HepG2 (cell line): ENCODE data around the gene OCSTAMP. TPM values are rescaled to one million over a fixed set of nuclear protein-coding genes. Genes with fewer than 3 reads are reported as not detected.
A peak's percentile ranks its signal among the peaks of the same experiment; 100 is the strongest.

Experiments used
- ARNTL ChIP-seq: sonication (generic); formaldehyde crosslinking; IDR thresholded peaks from 2 replicates; pipeline ENCODE4 v1.4.0; 2020; ENCODE audit warnings: mild to moderate bottlenecking, missing genetic modification reagents
- EP300 ChIP-seq, 3 experiments: sonication (generic) in 1 of 3; formaldehyde crosslinking in 1 of 3; IDR thresholded peaks; 2 replicates each; pipeline versions ENCODE4 v1.5.1 to v1.6.1; 2011 to 2020; ENCODE audit warnings: low read depth in 2 of 3, low read length in 2 of 3, borderline replicate concordance in 1 of 3, improper control_type of control experiment in 1 of 3, mild to moderate bottlenecking in 1 of 3, missing genetic modification reagents in 1 of 3, moderate library complexity in 1 of 3
- FOXO1 ChIP-seq: sonication (generic); formaldehyde crosslinking; IDR thresholded peaks from 2 replicates; pipeline ENCODE4 v1.4.0; 2020; ENCODE audit warnings: missing genetic modification reagents
- HNF4G ChIP-seq, 2 experiments: sonication (generic) in 1 of 2; formaldehyde crosslinking in 1 of 2; IDR thresholded peaks; 2 replicates each; pipeline versions ENCODE4 v1.4.0 to v1.6.1; 2011 to 2020; ENCODE audit warnings: borderline replicate concordance in 2 of 2, low read depth in 2 of 2, mild to moderate bottlenecking in 2 of 2, low read length in 1 of 2, missing genetic modification reagents in 1 of 2, moderate library complexity in 1 of 2
- HOXA7 ChIP-seq: sonication (generic); formaldehyde crosslinking; IDR thresholded peaks from 2 replicates; pipeline ENCODE4 v1.8.1; 2022; ENCODE audit warnings: mild to moderate bottlenecking, missing genetic modification reagents, moderate library complexity
- JDP2 ChIP-seq: sonication (generic); formaldehyde crosslinking; IDR thresholded peaks from 2 replicates; pipeline ENCODE4 v1.8.1; 2022; ENCODE audit warnings: missing genetic modification reagents, borderline replicate concordance
- MAZ ChIP-seq, 2 experiments: sonication (generic) in 1 of 2; formaldehyde crosslinking in 1 of 2; IDR thresholded peaks; 2 replicates each; pipeline versions ENCODE4 v1.5.0 to v1.6.1; 2012 to 2020; ENCODE audit warnings: low read depth in 2 of 2, mild to moderate bottlenecking in 2 of 2, borderline replicate concordance in 1 of 2, improper control_type of control experiment in 1 of 2, low read length in 1 of 2, missing genetic modification reagents in 1 of 2, moderate library complexity in 1 of 2
- NR2F6 ChIP-seq, 2 experiments: IDR thresholded peaks; 2 replicates each; pipeline ENCODE4 v1.6.1; 2016; ENCODE audit warnings: antibody characterized with exemption in 1 of 2, mild to moderate bottlenecking in 1 of 2
- RBAK ChIP-seq: sonication (generic); formaldehyde crosslinking; IDR thresholded peaks from 2 replicates; pipeline ENCODE4 v1.5.1; 2020; ENCODE audit warnings: mild to moderate bottlenecking, missing genetic modification reagents
- RELA ChIP-seq: sonication (generic); formaldehyde crosslinking; IDR thresholded peaks from 2 replicates; pipeline ENCODE4 v1.4.0; 2020; ENCODE audit warnings: missing genetic modification reagents
- RFX3 ChIP-seq: IDR thresholded peaks from 2 replicates; pipeline ENCODE4 v1.6.1; 2016; ENCODE audit warnings: missing biosample characterization, missing genetic modification reagents
- RORA ChIP-seq: sonication (generic); formaldehyde crosslinking; IDR thresholded peaks from 2 replicates; pipeline ENCODE4 v1.5.0; 2020; ENCODE audit warnings: mild to moderate bottlenecking, missing genetic modification reagents, moderate library complexity
- WIZ ChIP-seq: sonication (generic); formaldehyde crosslinking; IDR thresholded peaks from 2 replicates; pipeline ENCODE4 v1.5.1; 2020; ENCODE audit warnings: mild to moderate bottlenecking, missing genetic modification reagents
- YEATS2 ChIP-seq: sonication (generic); formaldehyde crosslinking; IDR thresholded peaks from 2 replicates; pipeline ENCODE4 v1.4.0; 2020; ENCODE audit warnings: missing genetic modification reagents, borderline replicate concordance
- polyA plus RNA-seq, 8 experiments: library from polyadenylated mRNA; depleted of rRNA in 3 of 8; stranded (reverse) in 7 of 8; unstranded in 1 of 8; fragments of >200 nt; fragmentation: Illumina TruSeq in 4 of 8; extraction: Trizol in 4 of 8; gene quantifications; 2 replicates each; pipeline versions ENCODE4 v1.2.1 to v1.2.3, GENCODE V29; 2011 to 2016; ENCODE audit warnings: low read depth in 4 of 8, missing spikeins in 1 of 8, mixed read lengths in 1 of 8; ENCODE audit not compliant: insufficient read depth in 1 of 8
- total RNA-seq, 5 experiments: library from RNA; depleted of rRNA; stranded (reverse); fragments of >200 nt; fragmentation: Illumina TruSeq; extraction: Trizol; gene quantifications; 2 replicates each; pipeline ENCODE4 v1.2.3, GENCODE V29; 2016; ENCODE audit warnings: low read depth in 1 of 5
- TF ChIP-seq, protein P1 (sequence below): sonication (generic); formaldehyde crosslinking; IDR thresholded peaks from 2 replicates; pipeline ENCODE4 v1.4.0; 2020; ENCODE audit warnings: missing genetic modification reagents
- TF ChIP-seq, protein P2 (sequence below): IDR thresholded peaks from 2 replicates; pipeline ENCODE4 v1.4.0; 2020; ENCODE audit warnings: mild to moderate bottlenecking, missing genetic modification reagents
- TF ChIP-seq, protein P3 (sequence below): sonication (generic); formaldehyde crosslinking; conservative IDR thresholded peaks from 2 replicates; pipeline ENCODE4 v1.8.0; 2022; ENCODE audit warnings: missing genetic modification reagents
- TF ChIP-seq, protein P4 (sequence below): sonication (generic); formaldehyde crosslinking; IDR thresholded peaks from 2 replicates; pipeline ENCODE4 v1.5.1; 2020; ENCODE audit warnings: missing genetic modification reagents, mild to moderate bottlenecking, borderline replicate concordance

Gene OCSTAMP
- total and polyA plus RNA-seq, 2 of the 13 experiments (the other 11 are each of a cell fraction or from before 2014, with no cell fraction given) = not detected

DNA sequence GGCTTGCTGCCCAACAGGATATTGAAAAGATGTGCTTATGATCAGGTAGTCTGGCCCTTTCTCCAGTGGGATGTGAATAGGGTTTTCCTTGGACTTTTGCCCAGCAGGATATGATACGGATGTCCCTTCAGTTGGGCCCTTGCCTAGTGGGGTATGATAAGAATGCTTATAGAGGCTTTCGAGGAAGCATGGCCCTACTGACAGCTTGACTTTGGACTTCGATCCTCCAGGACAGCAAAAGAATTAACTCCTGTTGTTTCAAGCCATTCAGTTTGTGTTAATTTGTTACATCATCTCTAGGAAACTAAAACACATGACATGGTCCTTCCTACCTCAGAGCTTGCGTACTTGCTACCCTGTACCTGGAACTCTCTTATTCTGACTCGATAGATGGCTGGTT lies 27.3 kb downstream of the OCSTAMP start (continued):
- TF ChIP-seq, protein P1, sequence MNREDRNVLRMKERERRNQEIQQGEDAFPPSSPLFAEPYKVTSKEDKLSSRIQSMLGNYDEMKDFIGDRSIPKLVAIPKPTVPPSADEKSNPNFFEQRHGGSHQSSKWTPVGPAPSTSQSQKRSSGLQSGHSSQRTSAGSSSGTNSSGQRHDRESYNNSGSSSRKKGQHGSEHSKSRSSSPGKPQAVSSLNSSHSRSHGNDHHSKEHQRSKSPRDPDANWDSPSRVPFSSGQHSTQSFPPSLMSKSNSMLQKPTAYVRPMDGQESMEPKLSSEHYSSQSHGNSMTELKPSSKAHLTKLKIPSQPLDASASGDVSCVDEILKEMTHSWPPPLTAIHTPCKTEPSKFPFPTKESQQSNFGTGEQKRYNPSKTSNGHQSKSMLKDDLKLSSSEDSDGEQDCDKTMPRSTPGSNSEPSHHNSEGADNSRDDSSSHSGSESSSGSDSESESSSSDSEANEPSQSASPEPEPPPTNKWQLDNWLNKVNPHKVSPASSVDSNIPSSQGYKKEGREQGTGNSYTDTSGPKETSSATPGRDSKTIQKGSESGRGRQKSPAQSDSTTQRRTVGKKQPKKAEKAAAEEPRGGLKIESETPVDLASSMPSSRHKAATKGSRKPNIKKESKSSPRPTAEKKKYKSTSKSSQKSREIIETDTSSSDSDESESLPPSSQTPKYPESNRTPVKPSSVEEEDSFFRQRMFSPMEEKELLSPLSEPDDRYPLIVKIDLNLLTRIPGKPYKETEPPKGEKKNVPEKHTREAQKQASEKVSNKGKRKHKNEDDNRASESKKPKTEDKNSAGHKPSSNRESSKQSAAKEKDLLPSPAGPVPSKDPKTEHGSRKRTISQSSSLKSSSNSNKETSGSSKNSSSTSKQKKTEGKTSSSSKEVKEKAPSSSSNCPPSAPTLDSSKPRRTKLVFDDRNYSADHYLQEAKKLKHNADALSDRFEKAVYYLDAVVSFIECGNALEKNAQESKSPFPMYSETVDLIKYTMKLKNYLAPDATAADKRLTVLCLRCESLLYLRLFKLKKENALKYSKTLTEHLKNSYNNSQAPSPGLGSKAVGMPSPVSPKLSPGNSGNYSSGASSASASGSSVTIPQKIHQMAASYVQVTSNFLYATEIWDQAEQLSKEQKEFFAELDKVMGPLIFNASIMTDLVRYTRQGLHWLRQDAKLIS (CRISPR knock-in tag) = no peak
- TF ChIP-seq EP300 (IDR thresholded peaks at IDR 0.05; ENCODE audit: low read depth in 2 of 2, low read length in 2 of 2) (peak in 1 of 2 experiments; percentile 37; a peak in 1 of 4 replicates), EP300 (CRISPR knock-in tag; IDR thresholded peaks at IDR 0.05; ENCODE audit: borderline replicate concordance) (no peak), RFX3 (CRISPR knock-in tag) (no peak), RORA (CRISPR knock-in tag) (no peak), HOXA7 (CRISPR knock-in tag) (no peak), FOXO1 (CRISPR knock-in tag) (peak; percentile 66; the same call in 1 of the 2 replicates), WIZ (CRISPR knock-in tag) (no peak), RBAK (no peak), HNF4G (IDR thresholded peaks at IDR 0.05; ENCODE audit: borderline replicate concordance, low read depth, low read length) (peak; percentile 76), HNF4G (CRISPR knock-in tag; IDR thresholded peaks at IDR 0.05; ENCODE audit: borderline replicate concordance, low read depth) (peak; percentile 71; the same call in 1 of the 2 replicates), MAZ (IDR thresholded peaks at IDR 0.05; ENCODE audit: borderline replicate concordance, low read depth, low read length) (no peak), MAZ (CRISPR knock-in tag; IDR thresholded peaks at IDR 0.05; ENCODE audit: low read depth) (peak; percentile 30; the same call in 1 of the 2 replicates), JDP2 (no peak), YEATS2 (no peak), NR2F6 (IDR thresholded peaks at IDR 0.05) (no peak), NR2F6 (CRISPR knock-in tag; IDR thresholded peaks at IDR 0.05) (peak; percentile 12; the same call in 1 of the 2 replicates), RELA (CRISPR knock-in tag) (no peak), ARNTL (CRISPR knock-in tag) (no peak)
- TF ChIP-seq, protein P2, sequence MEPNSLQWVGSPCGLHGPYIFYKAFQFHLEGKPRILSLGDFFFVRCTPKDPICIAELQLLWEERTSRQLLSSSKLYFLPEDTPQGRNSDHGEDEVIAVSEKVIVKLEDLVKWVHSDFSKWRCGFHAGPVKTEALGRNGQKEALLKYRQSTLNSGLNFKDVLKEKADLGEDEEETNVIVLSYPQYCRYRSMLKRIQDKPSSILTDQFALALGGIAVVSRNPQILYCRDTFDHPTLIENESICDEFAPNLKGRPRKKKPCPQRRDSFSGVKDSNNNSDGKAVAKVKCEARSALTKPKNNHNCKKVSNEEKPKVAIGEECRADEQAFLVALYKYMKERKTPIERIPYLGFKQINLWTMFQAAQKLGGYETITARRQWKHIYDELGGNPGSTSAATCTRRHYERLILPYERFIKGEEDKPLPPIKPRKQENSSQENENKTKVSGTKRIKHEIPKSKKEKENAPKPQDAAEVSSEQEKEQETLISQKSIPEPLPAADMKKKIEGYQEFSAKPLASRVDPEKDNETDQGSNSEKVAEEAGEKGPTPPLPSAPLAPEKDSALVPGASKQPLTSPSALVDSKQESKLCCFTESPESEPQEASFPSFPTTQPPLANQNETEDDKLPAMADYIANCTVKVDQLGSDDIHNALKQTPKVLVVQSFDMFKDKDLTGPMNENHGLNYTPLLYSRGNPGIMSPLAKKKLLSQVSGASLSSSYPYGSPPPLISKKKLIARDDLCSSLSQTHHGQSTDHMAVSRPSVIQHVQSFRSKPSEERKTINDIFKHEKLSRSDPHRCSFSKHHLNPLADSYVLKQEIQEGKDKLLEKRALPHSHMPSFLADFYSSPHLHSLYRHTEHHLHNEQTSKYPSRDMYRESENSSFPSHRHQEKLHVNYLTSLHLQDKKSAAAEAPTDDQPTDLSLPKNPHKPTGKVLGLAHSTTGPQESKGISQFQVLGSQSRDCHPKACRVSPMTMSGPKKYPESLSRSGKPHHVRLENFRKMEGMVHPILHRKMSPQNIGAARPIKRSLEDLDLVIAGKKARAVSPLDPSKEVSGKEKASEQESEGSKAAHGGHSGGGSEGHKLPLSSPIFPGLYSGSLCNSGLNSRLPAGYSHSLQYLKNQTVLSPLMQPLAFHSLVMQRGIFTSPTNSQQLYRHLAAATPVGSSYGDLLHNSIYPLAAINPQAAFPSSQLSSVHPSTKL (CRISPR knock-in tag) = peak; percentile 85
- TF ChIP-seq, protein P3, sequence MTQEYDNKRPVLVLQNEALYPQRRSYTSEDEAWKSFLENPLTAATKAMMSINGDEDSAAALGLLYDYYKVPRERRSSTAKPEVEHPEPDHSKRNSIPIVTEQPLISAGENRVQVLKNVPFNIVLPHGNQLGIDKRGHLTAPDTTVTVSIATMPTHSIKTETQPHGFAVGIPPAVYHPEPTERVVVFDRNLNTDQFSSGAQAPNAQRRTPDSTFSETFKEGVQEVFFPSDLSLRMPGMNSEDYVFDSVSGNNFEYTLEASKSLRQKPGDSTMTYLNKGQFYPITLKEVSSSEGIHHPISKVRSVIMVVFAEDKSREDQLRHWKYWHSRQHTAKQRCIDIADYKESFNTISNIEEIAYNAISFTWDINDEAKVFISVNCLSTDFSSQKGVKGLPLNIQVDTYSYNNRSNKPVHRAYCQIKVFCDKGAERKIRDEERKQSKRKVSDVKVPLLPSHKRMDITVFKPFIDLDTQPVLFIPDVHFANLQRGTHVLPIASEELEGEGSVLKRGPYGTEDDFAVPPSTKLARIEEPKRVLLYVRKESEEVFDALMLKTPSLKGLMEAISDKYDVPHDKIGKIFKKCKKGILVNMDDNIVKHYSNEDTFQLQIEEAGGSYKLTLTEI (CRISPR knock-in tag) = no peak
- TF ChIP-seq, protein P4, sequence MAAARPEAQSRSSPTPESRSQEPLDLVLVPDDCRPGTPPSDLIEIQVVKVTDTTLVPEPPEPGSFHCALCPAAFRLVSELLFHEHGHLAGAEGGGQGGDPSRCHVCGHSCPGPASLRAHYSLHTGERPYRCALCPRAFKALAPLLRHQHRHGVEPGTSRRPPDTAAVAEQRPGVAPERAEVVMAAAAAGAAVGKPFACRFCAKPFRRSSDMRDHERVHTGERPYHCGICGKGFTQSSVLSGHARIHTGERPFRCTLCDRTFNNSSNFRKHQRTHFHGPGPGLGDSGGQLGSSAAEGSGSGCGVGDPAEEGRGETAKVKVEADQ (CRISPR knock-in tag) = no peak
